ENCODE measurements around the gene NFIA.

NFIA gene

GRCh38 chr1:61171974-61172373 lies 89.6 kb downstream of the NFIA start:
- no peak overlapping the region for H3K9ac ChIP-seq (ENCODE audit: low read length in 5 of 5)
- peak overlapping the region; percentile 26 for H3K27ac ChIP-seq (ENCODE audit: low read depth, low read length)
- no peak overlapping the region for H3K4me3 ChIP-seq (ENCODE audit: low read depth in 1 of 5, low read length in 5 of 5)
- H3K4me1 ChIP-seq (ENCODE audit: control insufficient read depth in 5 of 5, insufficient read depth in 5 of 5, low read length in 5 of 5) = peaks cover 0 to 39% (median 36%) of the 10 kb centered on the region in 5 donors
- no peaks in the 10 kb centered on the region for H3K27me3 ChIP-seq (ENCODE audit: control insufficient read depth in 5 of 5, insufficient read depth in 4 of 5, low read length in 5 of 5)
- no peaks in the 10 kb centered on the region for H3K9me3 ChIP-seq (ENCODE audit: control insufficient read depth in 5 of 5, low read length in 5 of 5)
- no peaks in the 10 kb centered on the region for H3K36me3 ChIP-seq (ENCODE audit: control insufficient read depth in 5 of 5, insufficient read depth in 5 of 5, low read length in 5 of 5)

DNA sequence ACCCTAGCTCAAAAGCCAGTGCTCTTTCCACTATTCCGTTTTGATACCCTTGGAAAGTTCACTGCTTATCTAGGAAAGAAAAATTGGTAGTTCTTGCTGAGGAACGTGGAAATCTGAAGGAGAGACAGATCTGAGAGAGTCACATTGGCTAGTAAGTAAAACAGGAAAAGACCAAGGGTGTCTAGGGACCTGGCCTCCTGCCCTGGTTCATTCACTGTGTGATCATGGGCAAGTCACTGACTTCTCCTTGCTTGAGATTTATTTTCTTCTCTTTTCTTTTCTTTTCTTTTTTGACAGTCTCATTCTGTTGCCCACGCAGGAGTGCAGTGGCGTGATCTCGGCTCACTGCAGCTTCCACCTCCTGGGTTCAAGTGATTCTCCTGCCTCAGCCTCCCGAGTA lies 90.8 kb downstream of the NFIA start:
- H3K4me1 ChIP-seq (ENCODE audit: control insufficient read depth in 5 of 5, insufficient read depth in 5 of 5, low read length in 5 of 5) = peaks cover 0 to 39% (median 36%) of the 10 kb centered on the region in 5 donors
- no peaks in the 10 kb centered on the region for H3K36me3 ChIP-seq (ENCODE audit: control insufficient read depth in 5 of 5, insufficient read depth in 5 of 5, low read length in 5 of 5)
- H3K4me3 ChIP-seq (ENCODE audit: low read depth in 1 of 5, low read length in 5 of 5) = no peak overlapping the region
- H3K9me3 ChIP-seq (ENCODE audit: control insufficient read depth in 5 of 5, low read length in 5 of 5) = no peaks in the 10 kb centered on the region
- no peak overlapping the region for H3K9ac ChIP-seq (ENCODE audit: low read length in 5 of 5)
- no peaks in the 10 kb centered on the region for H3K27me3 ChIP-seq (ENCODE audit: control insufficient read depth in 5 of 5, insufficient read depth in 4 of 5, low read length in 5 of 5)
- H3K27ac ChIP-seq (ENCODE audit: low read depth, low read length) = peak overlapping the region; percentile 26

GRCh38 chr1:61174060-61174795 lies 91.9 kb downstream of the NFIA start:
- Histone ChIP-seq H3K36me3 (ENCODE audit: control insufficient read depth in 5 of 5, insufficient read depth in 5 of 5, low read length in 5 of 5) (no peaks in the 10 kb centered on the region), H3K27ac (ENCODE audit: low read depth, low read length) (no peak overlapping the region), H3K4me3 (ENCODE audit: low read depth in 1 of 5, low read length in 5 of 5) (no peak overlapping the region), H3K9ac (ENCODE audit: low read length in 5 of 5) (no peak overlapping the region), H3K9me3 (ENCODE audit: control insufficient read depth in 5 of 5, low read length in 5 of 5) (no peaks in the 10 kb centered on the region), H3K27me3 (ENCODE audit: control insufficient read depth in 5 of 5, insufficient read depth in 4 of 5, low read length in 5 of 5) (no peaks in the 10 kb centered on the region), H3K4me1 (ENCODE audit: control insufficient read depth in 5 of 5, insufficient read depth in 5 of 5, low read length in 5 of 5) (peaks cover 0 to 39% (median 36%) of the 10 kb centered on the region in 5 donors)

DNA sequence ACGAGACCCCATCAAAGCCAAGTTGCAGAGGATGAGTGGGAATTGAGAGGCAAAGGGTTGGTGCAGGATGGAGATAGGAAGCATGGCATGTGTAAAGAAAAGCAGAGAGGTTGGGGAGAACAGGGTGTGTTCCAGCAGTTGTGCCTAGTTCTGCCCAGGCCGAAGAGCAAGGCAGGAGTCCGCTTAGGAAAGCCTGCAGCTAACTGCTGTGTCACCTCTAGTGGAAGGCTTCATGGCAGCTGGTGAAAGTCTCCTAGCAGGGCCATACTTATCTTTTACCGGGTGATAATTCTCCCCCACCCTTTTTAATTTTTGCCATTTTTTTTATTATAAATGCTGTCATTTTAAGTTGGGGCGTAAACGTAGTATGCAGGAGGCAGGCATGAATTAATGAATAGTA lies 93.6 kb downstream of the NFIA start:
- H3K9me3 ChIP-seq (ENCODE audit: control insufficient read depth in 5 of 5, low read length in 5 of 5) = no peaks in the 10 kb centered on the region
- peaks cover 0 to 32% (median 27%) of the 10 kb centered on the region in 5 donors for H3K4me1 ChIP-seq (ENCODE audit: control insufficient read depth in 5 of 5, insufficient read depth in 5 of 5, low read length in 5 of 5)
- H3K27ac ChIP-seq (ENCODE audit: low read depth, low read length) = no peak overlapping the region
- H3K9ac ChIP-seq (ENCODE audit: low read length in 5 of 5) = no peak overlapping the region
- H3K4me3 ChIP-seq (ENCODE audit: low read depth in 1 of 5, low read length in 5 of 5) = no peak overlapping the region
- H3K36me3 ChIP-seq (ENCODE audit: control insufficient read depth in 5 of 5, insufficient read depth in 5 of 5, low read length in 5 of 5) = no peaks in the 10 kb centered on the region
- no peaks in the 10 kb centered on the region for H3K27me3 ChIP-seq (ENCODE audit: control insufficient read depth in 5 of 5, insufficient read depth in 4 of 5, low read length in 5 of 5)

DNA sequence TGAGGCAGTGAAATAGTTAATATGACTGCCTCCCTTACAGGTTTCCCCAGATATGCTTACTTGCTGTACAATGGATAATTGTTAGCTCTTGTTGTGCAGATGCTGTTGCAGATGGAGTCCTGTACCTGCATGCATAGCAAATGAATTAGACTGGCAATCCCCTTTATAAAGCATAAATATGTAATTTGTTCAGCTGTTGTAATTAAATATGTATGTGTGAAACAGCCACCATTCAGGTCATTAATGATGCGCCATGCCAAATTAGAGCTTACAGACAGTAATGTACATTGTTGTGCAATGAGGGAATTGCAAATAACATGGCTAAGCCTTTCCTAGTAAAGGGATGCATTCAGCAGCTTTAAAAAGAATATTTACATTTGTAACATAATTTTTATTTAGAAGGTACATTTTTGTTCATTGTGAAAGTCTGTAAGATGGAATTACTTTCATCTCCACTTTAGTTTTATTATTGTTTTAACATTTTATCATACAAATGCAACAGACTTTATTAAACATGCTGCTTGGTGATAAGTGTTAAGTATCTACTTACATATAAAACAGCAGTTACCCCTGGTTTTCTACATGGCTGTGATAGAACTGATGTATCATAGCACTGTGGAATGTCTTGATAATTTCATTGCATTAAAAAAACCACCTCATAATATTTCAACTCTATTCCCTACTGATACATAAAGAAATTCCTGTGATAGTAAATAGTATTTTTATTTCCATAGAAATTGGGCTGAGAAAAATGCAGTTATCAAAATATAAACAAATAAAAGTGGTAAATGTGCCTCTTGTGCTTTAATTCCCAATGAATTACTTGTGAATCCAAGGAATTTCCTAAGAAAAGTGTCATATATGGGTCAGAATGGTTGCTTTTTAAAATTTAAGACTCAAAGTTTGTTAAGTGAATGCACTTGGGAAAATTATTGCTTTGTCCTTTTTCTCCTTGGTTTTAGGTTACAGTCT lies 99.0 kb downstream of the NFIA start:
- H3K4me1 ChIP-seq (ENCODE audit: control insufficient read depth in 5 of 5, insufficient read depth in 5 of 5, low read length in 5 of 5) = peaks cover 6 to 49% (median 46%) of the 10 kb centered on the region in 5 donors
- H3K27ac ChIP-seq (ENCODE audit: low read depth, low read length) = peak overlapping the region; percentile 42
- no peak overlapping the region for H3K4me3 ChIP-seq (ENCODE audit: low read depth in 1 of 5, low read length in 5 of 5)
- no peaks in the 10 kb centered on the region for H3K27me3 ChIP-seq (ENCODE audit: control insufficient read depth in 5 of 5, insufficient read depth in 4 of 5, low read length in 5 of 5)
- no peaks in the 10 kb centered on the region for H3K36me3 ChIP-seq (ENCODE audit: control insufficient read depth in 5 of 5, insufficient read depth in 5 of 5, low read length in 5 of 5)
- no peak overlapping the region for H3K9ac ChIP-seq (ENCODE audit: low read length in 5 of 5)
- H3K9me3 ChIP-seq (ENCODE audit: control insufficient read depth in 5 of 5, low read length in 5 of 5) = no peaks in the 10 kb centered on the region

DNA sequence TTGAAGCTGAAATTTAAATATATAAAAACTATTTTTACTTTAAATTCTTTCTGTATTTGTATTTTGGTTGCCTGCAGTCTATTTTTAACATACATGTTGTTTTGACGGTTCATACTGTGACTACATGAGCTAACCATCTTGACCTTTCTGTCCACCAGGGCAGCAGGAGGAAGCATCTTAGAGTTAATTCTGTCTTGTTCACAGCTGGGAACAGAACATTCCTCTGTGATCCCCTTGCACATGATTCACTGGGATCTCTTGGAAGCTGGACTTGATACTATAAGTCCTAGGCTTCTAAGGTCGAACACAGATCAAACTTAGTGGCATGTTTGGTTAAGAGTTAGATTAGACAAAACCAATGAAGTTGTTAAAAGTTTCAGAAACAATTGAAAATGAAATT lies 99.7 kb downstream of the NFIA start:
- no peak overlapping the region for H3K9ac ChIP-seq (ENCODE audit: low read length in 5 of 5)
- H3K9me3 ChIP-seq (ENCODE audit: control insufficient read depth in 5 of 5, low read length in 5 of 5) = no peaks in the 10 kb centered on the region
- H3K27me3 ChIP-seq (ENCODE audit: control insufficient read depth in 5 of 5, insufficient read depth in 4 of 5, low read length in 5 of 5) = no peaks in the 10 kb centered on the region
- H3K4me3 ChIP-seq (ENCODE audit: low read depth in 1 of 5, low read length in 5 of 5) = no peak overlapping the region
- peak overlapping the region; percentile 91 for H3K27ac ChIP-seq (ENCODE audit: low read depth, low read length)
- no peaks in the 10 kb centered on the region for H3K36me3 ChIP-seq (ENCODE audit: control insufficient read depth in 5 of 5, insufficient read depth in 5 of 5, low read length in 5 of 5)
- H3K4me1 ChIP-seq (ENCODE audit: control insufficient read depth in 5 of 5, insufficient read depth in 5 of 5, low read length in 5 of 5) = peaks cover 6 to 56% (median 53%) of the 10 kb centered on the region in 5 donors

DNA sequence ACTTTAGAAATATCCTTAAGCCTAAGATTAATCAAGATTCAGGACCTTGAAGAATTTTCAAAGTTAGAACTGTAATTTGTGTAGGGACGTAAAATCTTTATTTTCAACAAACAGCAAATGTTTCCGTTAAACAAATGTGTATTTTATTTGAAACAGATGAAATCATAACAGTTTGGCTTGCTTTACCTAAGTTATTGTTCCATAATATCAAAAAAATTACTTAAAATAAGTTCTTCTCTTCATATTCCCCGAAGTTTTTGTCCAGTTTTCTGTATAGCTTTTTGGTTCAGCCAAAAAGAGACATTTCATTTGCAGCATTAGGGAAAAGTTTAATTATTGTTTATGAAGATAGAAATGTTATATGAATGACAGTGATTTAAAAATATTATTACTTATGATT lies 100.1 kb downstream of the NFIA start:
- no peaks in the 10 kb centered on the region for H3K9me3 ChIP-seq (ENCODE audit: control insufficient read depth in 5 of 5, low read length in 5 of 5)
- peaks cover 6 to 60% (median 57%) of the 10 kb centered on the region in 5 donors for H3K4me1 ChIP-seq (ENCODE audit: control insufficient read depth in 5 of 5, insufficient read depth in 5 of 5, low read length in 5 of 5)
- H3K4me3 ChIP-seq (ENCODE audit: low read depth in 1 of 5, low read length in 5 of 5) = no peak overlapping the region
- H3K9ac ChIP-seq (ENCODE audit: low read length in 5 of 5) = no peak overlapping the region
- H3K36me3 ChIP-seq (ENCODE audit: control insufficient read depth in 5 of 5, insufficient read depth in 5 of 5, low read length in 5 of 5) = no peaks in the 10 kb centered on the region
- H3K27me3 ChIP-seq (ENCODE audit: control insufficient read depth in 5 of 5, insufficient read depth in 4 of 5, low read length in 5 of 5) = no peaks in the 10 kb centered on the region
- H3K27ac ChIP-seq (ENCODE audit: low read depth, low read length) = peak overlapping the region; percentile 91

- peak overlapping the region; percentile 91 for H3K27ac ChIP-seq (ENCODE audit: low read depth, low read length)
- H3K9ac ChIP-seq (ENCODE audit: low read length in 5 of 5) = peak overlapping the region; percentile 12 to 78 (median 66)
- peaks cover 6 to 63% (median 60%) of the 10 kb centered on the region in 5 donors for H3K4me1 ChIP-seq (ENCODE audit: control insufficient read depth in 5 of 5, insufficient read depth in 5 of 5, low read length in 5 of 5)
These were observed 101.2 kb downstream of the NFIA start for GRCh38 chr1:61183471-61184039.

GRCh38 chr1:61184040-61184713 lies 101.8 kb downstream of the NFIA start:
- Histone ChIP-seq H3K9ac (ENCODE audit: low read length in 5 of 5) (peak overlapping the region; percentile 57 to 78 (median 66)), H3K4me3 (ENCODE audit: low read depth in 1 of 5, low read length in 5 of 5) (peak overlapping the region; percentile 58 to 83 (median 64)), H3K36me3 (ENCODE audit: control insufficient read depth in 5 of 5, insufficient read depth in 5 of 5, low read length in 5 of 5) (no peaks in the 10 kb centered on the region), H3K4me1 (ENCODE audit: control insufficient read depth in 5 of 5, insufficient read depth in 5 of 5, low read length in 5 of 5) (peaks cover 6 to 63% (median 60%) of the 10 kb centered on the region in 5 donors), H3K27me3 (ENCODE audit: control insufficient read depth in 5 of 5, insufficient read depth in 4 of 5, low read length in 5 of 5) (no peaks in the 10 kb centered on the region), H3K27ac (ENCODE audit: low read depth, low read length) (peak overlapping the region; percentile 91), H3K9me3 (ENCODE audit: control insufficient read depth in 5 of 5, low read length in 5 of 5) (no peaks in the 10 kb centered on the region)

More at GRCh38 chr1:61183471-61184039, 101.2 kb downstream of the NFIA start:
- H3K4me3 ChIP-seq (ENCODE audit: low read depth in 1 of 5, low read length in 5 of 5) = peak overlapping the region; percentile 58 to 83 (median 64)
- no peaks in the 10 kb centered on the region for H3K9me3 ChIP-seq (ENCODE audit: control insufficient read depth in 5 of 5, low read length in 5 of 5)
- no peaks in the 10 kb centered on the region for H3K36me3 ChIP-seq (ENCODE audit: control insufficient read depth in 5 of 5, insufficient read depth in 5 of 5, low read length in 5 of 5)
- H3K27me3 ChIP-seq (ENCODE audit: control insufficient read depth in 5 of 5, insufficient read depth in 4 of 5, low read length in 5 of 5) = no peaks in the 10 kb centered on the region
